ENCODE data around the gene CCT6B.
"Not testable (repeated sequence)": the region's sequence is repeated elsewhere in the genome, so short reads cannot be mapped to it uniquely, and the experiment has no call there.

The CCT6B gene

GRCh38 chr17:34961093-34961911, at the start of gene CCT6B, which contains the start of gene ZNF830:
CCT6B (minus strand) TSS chr17:34961460; CDS start chr17:34961393, 67 bp downstream.
ZNF830 (plus strand) TSS chr17:34961540; CDS start chr17:34961567, 27 bp downstream.
- peak; percentile 87 for DNase-seq

- no peak for DNase-seq
Measured at GRCh38 chr17:35010093-35010492, 48.8 kb upstream of the CCT6B start.

- DNase-seq: no peak
Measured at GRCh38 chr17:35006961-35007360, 45.7 kb upstream of the CCT6B start.

- no peak for DNase-seq
Measured at GRCh38 chr17:35006345-35006744, 45.1 kb upstream of the CCT6B start.

GRCh38 chr17:35003778-35004177, 42.5 kb upstream of the CCT6B start:
- DNase-seq: no peak

GRCh38 chr17:35002876-35003551, 41.8 kb upstream of the CCT6B start:
- DNase-seq: no peak

GRCh38 chr17:35001549-35001948, 40.3 kb upstream of the CCT6B start:
- no peak for DNase-seq

GRCh38 chr17:35000965-35001364, 39.7 kb upstream of the CCT6B start:
- not testable (repeated sequence) for DNase-seq

- no peak for DNase-seq
Measured at GRCh38 chr17:34999456-34999855, 38.2 kb upstream of the CCT6B start.

- DNase-seq: peak; percentile 73 to 78
Measured at GRCh38 chr17:34998205-34998604, 36.9 kb upstream of the CCT6B start.

GRCh38 chr17:34997355-34997862, 36.1 kb upstream of the CCT6B start:
- no peak for DNase-seq

GRCh38 chr17:34996422-34997285, 35.4 kb upstream of the CCT6B start:
- no peak for DNase-seq

- DNase-seq: no peak
Measured at GRCh38 chr17:34993031-34993430, 31.8 kb upstream of the CCT6B start.

- no peak for DNase-seq
Measured at GRCh38 chr17:34991606-34992005, 30.3 kb upstream of the CCT6B start.

- DNase-seq: no peak
Measured at GRCh38 chr17:34990921-34991365, 29.7 kb upstream of the CCT6B start.

GRCh38 chr17:34989473-34989872, 28.2 kb upstream of the CCT6B start:
- DNase-seq: no peak

GRCh38 chr17:34988644-34989043, 27.4 kb upstream of the CCT6B start:
- no peak for DNase-seq

GRCh38 chr17:34987232-34987631, 26.0 kb upstream of the CCT6B start:
- DNase-seq: no peak

GRCh38 chr17:34981538-34982241, 20.4 kb upstream of the CCT6B start:
- DNase-seq: no peak

- peak; percentile 68 to 74 for DNase-seq
Measured at GRCh38 chr17:34980681-34981537, 19.6 kb upstream of the CCT6B start.

GRCh38 chr17:34980353-34980680, 19.1 kb upstream of the CCT6B start, which contains the start of gene LIG3:
LIG3 (plus strand) TSS chr17:34980512; CDS start chr17:34983006, 2,494 bp downstream.
- DNase-seq: peak; percentile 93
